DOHH2 (cell line): ENCODE data around the gene SLC22A12.

Experiments
- H3F3A ChIP-seq: fragments of 200-600 bp; sonication (generic), shearing (Covaris generic); 2 replicates; pipeline ENCODE4 v1.6.0; 2016; ENCODE audit warnings: antibody characterized with exemption, mild to moderate bottlenecking; ENCODE audit not compliant: control insufficient read depth, insufficient read depth
- H3K27ac ChIP-seq: fragments of 200-600 bp; sonication (generic); 2 replicates; pipeline ENCODE4 v1.5.1; 2014; ENCODE audit warnings: low read depth, mild to moderate bottlenecking, low read length, moderate library complexity
- H3K27me3 ChIP-seq: fragments of 200-600 bp; sonication (generic); 2 replicates; pipeline ENCODE4 v1.6.1; 2014; ENCODE audit warnings: mild to moderate bottlenecking, low read length, mixed read lengths; ENCODE audit not compliant: control insufficient read depth
- H3K36me3 ChIP-seq: fragments of 200-600 bp; sonication (generic); 2 replicates; pipeline ENCODE4 v1.6.1; 2014; ENCODE audit warnings: mild to moderate bottlenecking, low read length, moderate library complexity, mixed read lengths; ENCODE audit not compliant: control insufficient read depth
- H3K4me1 ChIP-seq: fragments of 200-600 bp; sonication (generic); 2 replicates; pipeline ENCODE4 v1.6.1; 2014; ENCODE audit warnings: mild to moderate bottlenecking, low read length, mixed read lengths; ENCODE audit not compliant: control insufficient read depth
- H3K4me2 ChIP-seq: fragments of 200-600 bp; sonication (generic); 2 replicates; pipeline ENCODE4 v1.6.0; 2014; ENCODE audit warnings: mild to moderate bottlenecking, low read length, moderate library complexity
- H3K4me3 ChIP-seq: fragments of 200-600 bp; sonication (generic); 2 replicates; pipeline ENCODE4 v1.5.1; 2014; ENCODE audit warnings: mild to moderate bottlenecking, low read length, mixed read lengths
- H3K79me2 ChIP-seq: fragments of 200-600 bp; sonication (generic); 2 replicates; pipeline ENCODE4 v1.6.1; 2014; ENCODE audit warnings: mild to moderate bottlenecking, low read length, mixed read lengths; ENCODE audit not compliant: control insufficient read depth
- H3K9me2 ChIP-seq: fragments of 200-600 bp; sonication (generic); replicated peaks from 2 replicates; pipeline ENCODE4 v1.6.1; 2014; ENCODE audit warnings: mild to moderate bottlenecking, low read length, mixed read lengths; ENCODE audit not compliant: control insufficient read depth
- H3K9me3 ChIP-seq: fragments of 200-600 bp; sonication (generic); 2 replicates; pipeline ENCODE4 v1.6.1; 2014; ENCODE audit warnings: antibody characterized with exemption, low read length, mixed read lengths; ENCODE audit not compliant: control insufficient read depth, insufficient read depth
- H4K20me1 ChIP-seq: fragments of 200-600 bp; sonication (generic); 2 replicates; pipeline ENCODE4 v1.6.0; 2014; ENCODE audit warnings: low read depth, mild to moderate bottlenecking, antibody characterized with exemption, low read length, moderate library complexity; ENCODE audit not compliant: control insufficient read depth, insufficient read depth
- EZH2phosphoT487 ChIP-seq: fragments of 200-600 bp; sonication (generic); IDR thresholded peaks from 2 replicates; pipeline ENCODE4 v1.6.1; 2017; ENCODE audit warnings: borderline replicate concordance, mild to moderate bottlenecking, antibody characterized with exemption, low read length, moderate library complexity, mixed read lengths
- TF ChIP-seq, protein P1 (sequence below): fragments of 200-600 bp; sonication (generic); IDR thresholded peaks from one replicate; pipeline ENCODE4 v1.5.1; 2014; ENCODE audit warnings: antibody characterized with exemption, mild to moderate bottlenecking, low read depth, low read length; ENCODE audit not compliant: poor library complexity, severe bottlenecking

The SLC22A12 gene

GRCh38 chr11:64611869-64612646 lies 21.0 kb downstream of the SLC22A12 start:
- H3F3A ChIP-seq: no peaks in the 10 kb centered on the region
- no peaks in the 10 kb centered on the region for H3K27me3 ChIP-seq
- H3K36me3 ChIP-seq: no peaks in the 10 kb centered on the region
- H3K4me1 ChIP-seq: no peaks in the 10 kb centered on the region
- no peak overlapping the region for H3K4me3 ChIP-seq
- H3K79me2 ChIP-seq: no peaks in the 10 kb centered on the region
- no peak overlapping the region for H3K4me2 ChIP-seq
- TF ChIP-seq, protein P1, sequence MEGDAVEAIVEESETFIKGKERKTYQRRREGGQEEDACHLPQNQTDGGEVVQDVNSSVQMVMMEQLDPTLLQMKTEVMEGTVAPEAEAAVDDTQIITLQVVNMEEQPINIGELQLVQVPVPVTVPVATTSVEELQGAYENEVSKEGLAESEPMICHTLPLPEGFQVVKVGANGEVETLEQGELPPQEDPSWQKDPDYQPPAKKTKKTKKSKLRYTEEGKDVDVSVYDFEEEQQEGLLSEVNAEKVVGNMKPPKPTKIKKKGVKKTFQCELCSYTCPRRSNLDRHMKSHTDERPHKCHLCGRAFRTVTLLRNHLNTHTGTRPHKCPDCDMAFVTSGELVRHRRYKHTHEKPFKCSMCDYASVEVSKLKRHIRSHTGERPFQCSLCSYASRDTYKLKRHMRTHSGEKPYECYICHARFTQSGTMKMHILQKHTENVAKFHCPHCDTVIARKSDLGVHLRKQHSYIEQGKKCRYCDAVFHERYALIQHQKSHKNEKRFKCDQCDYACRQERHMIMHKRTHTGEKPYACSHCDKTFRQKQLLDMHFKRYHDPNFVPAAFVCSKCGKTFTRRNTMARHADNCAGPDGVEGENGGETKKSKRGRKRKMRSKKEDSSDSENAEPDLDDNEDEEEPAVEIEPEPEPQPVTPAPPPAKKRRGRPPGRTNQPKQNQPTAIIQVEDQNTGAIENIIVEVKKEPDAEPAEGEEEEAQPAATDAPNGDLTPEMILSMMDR: no peak
- no peak for TF ChIP-seq EZH2phosphoT487
- no peaks in the 10 kb centered on the region for H4K20me1 ChIP-seq
- H3K9me2 ChIP-seq: no peaks in the 10 kb centered on the region
- no peak overlapping the region for H3K27ac ChIP-seq
- no peaks in the 10 kb centered on the region for H3K9me3 ChIP-seq

GRCh38 chr11:64613648-64614047 lies 22.6 kb downstream of the SLC22A12 start:
- H3K9me2 ChIP-seq: no peaks in the 10 kb centered on the region
- no peak overlapping the region for H3K4me3 ChIP-seq
- H3K4me2 ChIP-seq: no peak overlapping the region
- no peaks in the 10 kb centered on the region for H3F3A ChIP-seq
- H3K79me2 ChIP-seq: no peaks in the 10 kb centered on the region
- no peaks in the 10 kb centered on the region for H3K27me3 ChIP-seq
- no peaks in the 10 kb centered on the region for H3K36me3 ChIP-seq
- H3K4me1 ChIP-seq: no peaks in the 10 kb centered on the region
- no peaks in the 10 kb centered on the region for H4K20me1 ChIP-seq
- no peak overlapping the region for H3K27ac ChIP-seq
- no peaks in the 10 kb centered on the region for H3K9me3 ChIP-seq
- TF ChIP-seq, protein P1: no peak
- no peak for TF ChIP-seq EZH2phosphoT487

- TF ChIP-seq, protein P1: no peak
- TF ChIP-seq EZH2phosphoT487: no peak
- Histone ChIP-seq H3K79me2 (no peaks in the 10 kb centered on the region), H3K4me3 (no peak overlapping the region), H3K9me3 (no peaks in the 10 kb centered on the region), H3K4me1 (no peaks in the 10 kb centered on the region), H3K36me3 (no peaks in the 10 kb centered on the region), H3K27ac (no peak overlapping the region), H3K27me3 (no peaks in the 10 kb centered on the region), H4K20me1 (no peaks in the 10 kb centered on the region), H3K9me2 (no peaks in the 10 kb centered on the region), H3F3A (no peaks in the 10 kb centered on the region), H3K4me2 (no peak overlapping the region)
Measured at GRCh38 chr11:64614917-64615316, 23.9 kb downstream of the SLC22A12 start.
